ENCODE results near the gene SLC8A1.

Gene SLC8A1

GRCh38 chr2:40321016-40321623, 130.8 kb downstream of the SLC8A1 start:
- FAIRE-seq: peak; percentile 51
- TF ChIP-seq, protein P1, sequence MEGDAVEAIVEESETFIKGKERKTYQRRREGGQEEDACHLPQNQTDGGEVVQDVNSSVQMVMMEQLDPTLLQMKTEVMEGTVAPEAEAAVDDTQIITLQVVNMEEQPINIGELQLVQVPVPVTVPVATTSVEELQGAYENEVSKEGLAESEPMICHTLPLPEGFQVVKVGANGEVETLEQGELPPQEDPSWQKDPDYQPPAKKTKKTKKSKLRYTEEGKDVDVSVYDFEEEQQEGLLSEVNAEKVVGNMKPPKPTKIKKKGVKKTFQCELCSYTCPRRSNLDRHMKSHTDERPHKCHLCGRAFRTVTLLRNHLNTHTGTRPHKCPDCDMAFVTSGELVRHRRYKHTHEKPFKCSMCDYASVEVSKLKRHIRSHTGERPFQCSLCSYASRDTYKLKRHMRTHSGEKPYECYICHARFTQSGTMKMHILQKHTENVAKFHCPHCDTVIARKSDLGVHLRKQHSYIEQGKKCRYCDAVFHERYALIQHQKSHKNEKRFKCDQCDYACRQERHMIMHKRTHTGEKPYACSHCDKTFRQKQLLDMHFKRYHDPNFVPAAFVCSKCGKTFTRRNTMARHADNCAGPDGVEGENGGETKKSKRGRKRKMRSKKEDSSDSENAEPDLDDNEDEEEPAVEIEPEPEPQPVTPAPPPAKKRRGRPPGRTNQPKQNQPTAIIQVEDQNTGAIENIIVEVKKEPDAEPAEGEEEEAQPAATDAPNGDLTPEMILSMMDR (IDR thresholded peaks at IDR 0.05; ENCODE audit: insufficient read depth, missing control alignments): no peak
- DNase-seq (ENCODE audit: insufficient read length, low spot score): no peak

DNA sequence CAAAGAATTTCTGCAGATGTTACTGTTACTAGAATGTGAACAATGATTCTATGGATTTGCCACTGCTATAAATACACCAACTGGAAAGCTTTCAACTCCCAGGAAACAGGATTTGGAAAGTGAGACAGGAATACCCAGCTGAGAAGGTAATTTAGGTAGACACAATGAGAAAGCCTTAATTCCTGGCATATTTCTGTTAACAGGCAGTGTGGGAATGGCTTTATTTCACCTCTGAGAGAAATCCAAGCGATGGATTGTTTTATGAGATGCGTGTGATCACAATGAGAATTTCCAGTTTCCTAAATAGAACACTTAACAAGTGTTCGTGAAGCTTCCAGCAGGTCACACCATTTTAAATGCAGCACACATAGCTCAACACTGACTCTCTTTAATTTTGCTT, 133.0 kb downstream of the SLC8A1 start:
- FAIRE-seq (no peak), DNase-seq (ENCODE audit: insufficient read length, low spot score) (no peak)
- TF ChIP-seq, protein P1 (IDR thresholded peaks at IDR 0.05; ENCODE audit: insufficient read depth, missing control alignments): no peak

- TF ChIP-seq, protein P1 (IDR thresholded peaks at IDR 0.05; ENCODE audit: insufficient read depth, missing control alignments): no peak
- no peak for FAIRE-seq
Measured at GRCh38 chr2:40317761-40318160, 134.1 kb downstream of the SLC8A1 start.

DNA sequence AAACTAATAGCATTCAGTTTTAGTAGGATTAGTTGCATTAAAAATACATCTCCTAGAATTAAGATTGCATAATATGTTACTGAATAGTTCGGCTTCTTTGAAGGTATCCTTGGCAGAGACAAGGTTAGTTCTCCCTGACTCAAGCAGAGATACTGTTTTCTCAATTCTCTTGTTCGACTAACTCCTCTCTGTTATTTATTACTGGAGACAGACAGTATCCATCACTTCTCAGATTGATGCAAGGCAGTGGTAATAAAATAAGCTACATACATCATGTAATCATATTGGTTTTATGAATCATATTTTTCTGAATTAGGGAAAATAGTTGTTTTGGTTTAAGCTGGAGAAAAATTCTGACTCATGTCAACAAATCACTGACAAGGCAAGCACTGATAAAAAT, 134.8 kb downstream of the SLC8A1 start:
- FAIRE-seq: no peak
- no peak for DNase-seq (ENCODE audit: insufficient read length, low spot score)
- TF ChIP-seq, protein P1 (IDR thresholded peaks at IDR 0.05; ENCODE audit: insufficient read depth, missing control alignments): no peak

More at GRCh38 chr2:40317761-40318160, 134.1 kb downstream of the SLC8A1 start:
- DNase-seq (ENCODE audit: insufficient read length, low spot score): no peak

DNA sequence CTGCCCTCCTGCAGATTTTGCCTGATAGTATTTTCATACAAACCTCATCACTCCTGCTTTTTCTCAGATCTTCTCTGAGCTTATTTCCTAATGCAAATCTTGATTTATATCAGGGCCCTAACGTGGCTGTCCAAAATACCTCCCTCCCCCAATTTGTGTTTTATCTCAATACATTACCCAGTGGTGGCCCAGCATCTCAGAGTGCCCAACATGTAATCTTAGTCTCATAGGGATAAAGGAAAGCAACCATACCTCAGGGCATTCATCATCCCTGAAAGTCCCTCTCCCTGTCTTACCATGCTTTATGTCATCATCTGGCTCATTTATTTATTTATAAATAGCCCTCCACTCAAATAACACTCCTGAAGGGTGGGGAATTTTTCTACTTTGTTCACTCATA, 135.3 kb downstream of the SLC8A1 start:
- FAIRE-seq (no peak), DNase-seq (ENCODE audit: insufficient read length, low spot score) (no peak)

GRCh38 chr2:40315683-40316082, 136.2 kb downstream of the SLC8A1 start:
- TF ChIP-seq, protein P1 (IDR thresholded peaks at IDR 0.05; ENCODE audit: insufficient read depth, missing control alignments): no peak
- FAIRE-seq (no peak), DNase-seq (ENCODE audit: insufficient read length, low spot score) (no peak)

More for the DNA sequence above, 135.3 kb downstream of the SLC8A1 start:
- TF ChIP-seq, protein P1 (IDR thresholded peaks at IDR 0.05; ENCODE audit: insufficient read depth, missing control alignments): no peak

GRCh38 chr2:40311026-40311425, 140.9 kb downstream of the SLC8A1 start:
- TF ChIP-seq, protein P1 (IDR thresholded peaks at IDR 0.05; ENCODE audit: insufficient read depth, missing control alignments): no peak
- FAIRE-seq: no peak
- no peak for DNase-seq (ENCODE audit: insufficient read length, low spot score)
